ENCODE measurements around the gene PANX1.

- TF ChIP-seq CTCF (IDR thresholded peaks at IDR 0.05) (no peak), POLR2AphosphoS5 (IDR thresholded peaks at IDR 0.05; ENCODE audit: low read depth, low read length) (no peak), REST (IDR thresholded peaks at IDR 0.05; ENCODE audit: insufficient read depth in 1 of 2, low read depth in 2 of 2, low read length in 1 of 2) (no peak)
Measured at GRCh38 chr11:94150056-94150455, 21.4 kb downstream of the PANX1 start.
